Measurements from ENCODE around the gene SLAMF1.

- TF ChIP-seq CTCF (IDR thresholded peaks at IDR 0.05) (no peak), POLR2A (IDR thresholded peaks at IDR 0.05) (no peak)
These were observed 1.3 kb downstream of the SLAMF1 start for GRCh38 chr1:160645386-160646130.
